Measurements from ENCODE around the gene TNRC6C. TPM values are rescaled to one million over a fixed set of nuclear protein-coding genes. Genes with fewer than 3 reads are reported as not detected.

TNRC6C gene
- total and polyA plus RNA-seq, 2 of the 13 experiments (the other 11 are each of a cell fraction or from before 2014, with no cell fraction given), result 0.66 to 4.9 TPM

GRCh38 chr17:78002166-78002565, 43.7 kb downstream of the TNRC6C start:
- no TSS peak for BruUV-seq (replicated peaks)
- POLR2A ChIA-PET, result interaction anchor here (1.5 kb wide), 1 partner anchor 44 kb away, joined by 3 read pairs; the partner anchor contains the start of gene TNRC6C
- Histone ChIP-seq H2AFZ (ENCODE audit: low read length) (no peak overlapping the region), H3K9ac (ENCODE audit: insufficient read depth, low read depth, low read length) (no peak overlapping the region), H3K4me2 (ENCODE audit: low read depth, low read length) (no peak overlapping the region), H3K36me3 (replicated peaks in 1 of 2; ENCODE audit: control insufficient read depth in 1 of 2, insufficient read depth in 2 of 2, low read length in 2 of 2) (peaks cover 0 to 13% of the 10 kb centered on the region in 2 experiments; a peak in 3 of 5 replicates), H3K27me3 (ENCODE audit: control insufficient read depth in 1 of 2, insufficient read depth in 2 of 2, low read length in 2 of 2) (no peaks in the 10 kb centered on the region), H3K9me3 (ENCODE audit: low read length) (no peaks in the 10 kb centered on the region), H3K79me2 (ENCODE audit: insufficient read depth, low read length) (no peaks in the 10 kb centered on the region), H4K20me1 (ENCODE audit: insufficient read depth, low read length) (no peaks in the 10 kb centered on the region), H3K27ac (ENCODE audit: extremely low read length, insufficient read depth, low read length) (no peak overlapping the region), H3K4me1 (ENCODE audit: insufficient read depth, low read length) (no peaks in the 10 kb centered on the region), H3K4me3 (replicated peaks in 1 of 3; ENCODE audit: insufficient read depth in 1 of 3, low read depth in 2 of 3, low read length in 3 of 3) (no peak overlapping the region)
- FAIRE-seq (no peak), DNase-seq (ENCODE audit: low spot score) (no peak), ATAC-seq (no peak)
- WGBS (ENCODE audit: low lambda C conversion rate), result 95% methylated on average over 4 of the region's 4 CpGs
- CTCF ChIA-PET (ENCODE audit: low intra/inter-chr PET ratio, low total read pairs), result no interaction called here
- intact Hi-C loops (cut with micrococcal nuclease; ENCODE audit: unreplicated experiment) (loop anchor here (10.0 kb wide), 1 partner anchor 227 kb away; no protein-coding TSS in a partner anchor), in situ Hi-C loops (cut with HindIII; ENCODE audit: extremely low pct_ligation_motif_present, low pct_unique_long_range_greater_than_20kb) (no loop called here)
- TF ChIP-seq ZNF660 (CRISPR knock-in tag; IDR thresholded peaks at IDR 0.05; ENCODE audit: borderline replicate concordance, low read depth), result no peak
- no peak for TF ChIP-seq KIAA2018 (CRISPR knock-in tag; IDR thresholded peaks at IDR 0.05; ENCODE audit: borderline replicate concordance)
- TF ChIP-seq ZNF687 (CRISPR knock-in tag; IDR thresholded peaks at IDR 0.05), result no peak
- no peak for TF ChIP-seq ATM (IDR thresholded peaks at IDR 0.05; ENCODE audit: borderline replicate concordance)
- TF ChIP-seq ZNF883 (CRISPR knock-in tag; IDR thresholded peaks at IDR 0.05; ENCODE audit: not compliant biosample characterization), result no peak
- TF ChIP-seq ZNF224 (CRISPR knock-in tag; IDR thresholded peaks at IDR 0.05), result no peak
- no peak for TF ChIP-seq SCMH1 (CRISPR knock-in tag; IDR thresholded peaks at IDR 0.05; ENCODE audit: borderline replicate concordance)
- TF ChIP-seq SMARCE1 (IDR thresholded peaks at IDR 0.05; ENCODE audit: borderline replicate concordance), result no peak
